Endothelial cell of umbilical vein (primary cell): ENCODE results near the gene RGS10.

Source experiments
- CTCF ChIP-seq, 2 donors: IDR thresholded peaks; 1 replicate in 1 of 2; 2 replicates in 1 of 2; pipeline ENCODE4 v1.5.1; 2011; ENCODE audit warnings: low read length in 2 of 2, mild to moderate bottlenecking in 2 of 2, moderate library complexity in 2 of 2, control low read depth in 1 of 2, inconsistent platforms in 1 of 2, low read depth in 1 of 2; ENCODE audit not compliant: insufficient read depth in 1 of 2; ENCODE audit errors: extremely low read depth in 1 of 2
- EZH2 ChIP-seq: IDR thresholded peaks from 2 replicates; pipeline ENCODE4 v1.6.1; 2012; ENCODE audit warnings: borderline replicate concordance, low read depth, mild to moderate bottlenecking, moderate library complexity, low read length, inconsistent platforms; ENCODE audit not compliant: severe bottlenecking
- GATA2 ChIP-seq: IDR thresholded peaks from 2 replicates; pipeline ENCODE4 v1.7.0; 2011; ENCODE audit warnings: low read depth, mild to moderate bottlenecking, moderate library complexity, mixed read lengths, low read length; ENCODE audit not compliant: insufficient read length, insufficient read depth
- JUN ChIP-seq: IDR thresholded peaks from 2 replicates; pipeline ENCODE4 v1.6.1; 2011; ENCODE audit warnings: borderline replicate concordance, low read depth; ENCODE audit not compliant: insufficient read length, insufficient read depth
- MAX ChIP-seq: IDR thresholded peaks from 2 replicates; pipeline ENCODE4 v1.6.1; 2011; ENCODE audit not compliant: insufficient read depth, insufficient read length
- MYC ChIP-seq: IDR thresholded peaks from one replicate; pipeline ENCODE4 v1.6.1; 2011; ENCODE audit warnings: mild to moderate bottlenecking, low read depth, low read length
- POLR2A ChIP-seq: IDR thresholded peaks from 2 replicates; pipeline ENCODE4 v1.6.1; 2012; ENCODE audit warnings: low read depth, mild to moderate bottlenecking, control low read depth, low read length
- POLR2AphosphoS5 ChIP-seq: IDR thresholded peaks from 2 replicates; pipeline ENCODE4 v1.6.1; 2012; ENCODE audit warnings: low read depth, mild to moderate bottlenecking, control low read depth, low read length, moderate library complexity; ENCODE audit not compliant: insufficient read depth

- TF ChIP-seq CTCF (IDR thresholded peaks at IDR 0.05; ENCODE audit: extremely low read depth in 1 of 2, insufficient read depth in 1 of 2, low read depth in 1 of 2, low read length in 2 of 2) (no peak), EZH2 (no peak), GATA2 (no peak), MAX (no peak), MYC (no peak), POLR2AphosphoS5 (no peak), POLR2A (no peak), JUN (no peak)
Observed at GRCh38 chr10:119454316-119454715, 88.2 kb downstream of the RGS10 start.
